OCI-M2 (cell line): ENCODE measurements around the gene ABCB10.
"Not testable (repeated sequence)": the region's sequence is repeated elsewhere in the genome, so short reads cannot be mapped to it uniquely, and the experiment has no call there.

Experiments used
- DNase-seq: peaks from one replicate; lab custom pipeline; 2025; ENCODE audit not compliant: unreplicated experiment; lab: John Stamatoyannopoulos, UW

The ABCB10 gene

GRCh38 chr1:229475859-229476258 is 82.6 kb downstream of the ABCB10 start:
- not testable (repeated sequence) for DNase-seq

GRCh38 chr1:229474509-229474908 is 84.0 kb downstream of the ABCB10 start:
- no peak for DNase-seq

- DNase-seq, result no peak
Measured at GRCh38 chr1:229471175-229471574, 87.3 kb downstream of the ABCB10 start.

GRCh38 chr1:229470406-229471043 is 88.0 kb downstream of the ABCB10 start:
- no peak for DNase-seq

- no peak for DNase-seq
Measured at GRCh38 chr1:229466887-229467286, 91.6 kb downstream of the ABCB10 start.
